H1 (cell line): Measurements from ENCODE around the gene STIM2. TPM values are rescaled to one million over a fixed set of nuclear protein-coding genes. Genes with fewer than 3 reads are reported as not detected.

Experiments
- CTCF ChIA-PET: fragments of 300-600 bp; sonication (Branson Sonifier 250); formaldehyde crosslinking; loops from one replicate; lab custom pipeline; 2021; ENCODE audit not compliant: partially characterized antibody; lab: Charles Lee
- POLR2A ChIA-PET: fragments of 300-600 bp; sonication (Branson Sonifier 250); formaldehyde crosslinking; loops from one replicate; lab custom pipeline; 2021; ENCODE audit warnings: inconsistent platforms; ENCODE audit not compliant: partially characterized antibody; lab: Charles Lee
- DNase-seq, 2 experiments: peaks; one replicate each; pipeline versions ENCODE4 v3.0.0 to v3.0.0-alpha.2; 2010 to 2022; ENCODE audit warnings: low spot score in 2 of 2, low read depth in 1 of 2, mixed read lengths in 1 of 2
- FAIRE-seq: peaks from 2 replicates; lab custom pipeline; 2011; peaks lifted over from hg19 to GRCh38; lab: Jason Lieb, UNC
- H2AFZ ChIP-seq: 2 replicates; pipeline ENCODE4 v1.8.1; 2012; ENCODE audit warnings: low read length, inconsistent platforms
- H2AK5ac ChIP-seq: 2 replicates; pipeline ENCODE4 v1.6.1; 2013; ENCODE audit warnings: low read depth, low read length
- H2BK120ac ChIP-seq: replicated peaks from 2 replicates; pipeline ENCODE3; 2013; ENCODE audit warnings: low read depth, low read length, inconsistent platforms
- H2BK12ac ChIP-seq: 2 replicates; pipeline ENCODE4 v1.6.1; 2013; ENCODE audit warnings: low read depth, low read length
- H2BK15ac ChIP-seq: 2 replicates; pipeline ENCODE4 v1.6.1; 2013; ENCODE audit warnings: low read length
- H2BK20ac ChIP-seq: 2 replicates; pipeline ENCODE4 v1.6.1; 2013; ENCODE audit warnings: low read length
- H2BK5ac ChIP-seq: 2 replicates; pipeline ENCODE4 v1.6.1; 2013; ENCODE audit warnings: low read depth, low read length
- H3K14ac ChIP-seq: 2 replicates; pipeline ENCODE4 v1.6.1; 2013; ENCODE audit warnings: inconsistent platforms; ENCODE audit not compliant: insufficient read length
- H3K18ac ChIP-seq: 2 replicates; pipeline ENCODE4 v1.6.1; 2013; ENCODE audit warnings: low read length; ENCODE audit errors: extremely low read depth
- H3K23ac ChIP-seq: 2 replicates; pipeline ENCODE4 v1.6.1; 2013; ENCODE audit warnings: inconsistent platforms; ENCODE audit not compliant: insufficient read length
- H3K23me2 ChIP-seq: 2 replicates; pipeline ENCODE4 v1.6.1; 2013; ENCODE audit warnings: low read depth, low read length
- H3K27ac ChIP-seq: 2 replicates; pipeline ENCODE4 v1.6.1; 2011; ENCODE audit warnings: low read depth, low read length, inconsistent platforms
- H3K27me3 ChIP-seq, 4 experiments: replicated peaks in 1 of 4; 1 replicate in 1 of 4; 2 replicates in 3 of 4; pipeline versions ENCODE4 v1.6.1 to v1.8.1; 2011 to 2013; ENCODE audit warnings: low read length in 3 of 4, mild to moderate bottlenecking in 3 of 4, inconsistent platforms in 2 of 4, mixed read lengths in 2 of 4, moderate library complexity in 1 of 4; ENCODE audit not compliant: control insufficient read depth in 3 of 4, insufficient read depth in 3 of 4; ENCODE audit errors: extremely low read depth in 1 of 4
- H3K36me3 ChIP-seq, 4 experiments: 2 replicates each; pipeline versions ENCODE4 v1.6.1 to v1.8.1; 2011 to 2013; ENCODE audit warnings: mild to moderate bottlenecking in 4 of 4, low read length in 3 of 4, moderate library complexity in 2 of 4, control low read depth in 1 of 4, inconsistent platforms in 1 of 4; ENCODE audit not compliant: insufficient read depth in 4 of 4, control insufficient read depth in 2 of 4
- H3K4ac ChIP-seq: replicated peaks from 2 replicates; pipeline ENCODE3; 2013; ENCODE audit warnings: low read length, low read depth, mixed read lengths, inconsistent platforms; ENCODE audit not compliant: insufficient read length
- H3K4me1 ChIP-seq, 4 experiments: replicated peaks in 1 of 4; 1 replicate in 1 of 4; 2 replicates in 3 of 4; pipeline versions ENCODE4 v1.6.1 to v1.8.1; 2011 to 2013; ENCODE audit warnings: low read length in 3 of 4, inconsistent platforms in 2 of 4, mixed read lengths in 1 of 4; ENCODE audit not compliant: insufficient read depth in 4 of 4, control insufficient read depth in 3 of 4
- H3K4me2 ChIP-seq, 2 experiments: 2 replicates each; pipeline versions ENCODE4 v1.6.1 to v1.8.1; 2011 to 2013; ENCODE audit warnings: low read depth in 2 of 2, low read length in 2 of 2, control low read depth in 1 of 2, inconsistent platforms in 1 of 2, mild to moderate bottlenecking in 1 of 2; ENCODE audit not compliant: insufficient read depth in 1 of 2
- H3K4me3 ChIP-seq, 4 experiments: fragments of 200-600, 300-600 bp in 1 of 4; sonication (generic), shearing (Covaris generic), sonication (Bioruptor Twin) in 1 of 4; 2 replicates each; pipeline versions ENCODE4 v1.5.1 to v1.8.1; 2011 to 2016; ENCODE audit warnings: low read length in 4 of 4, low read depth in 3 of 4, control low read depth in 2 of 4, inconsistent platforms in 2 of 4, mild to moderate bottlenecking in 2 of 4, mixed read lengths in 1 of 4, moderate library complexity in 1 of 4; ENCODE audit not compliant: insufficient read depth in 2 of 4; ENCODE audit errors: extremely low read depth in 1 of 4
- H3K56ac ChIP-seq: replicated peaks from 2 replicates; pipeline ENCODE3; 2013; ENCODE audit warnings: low read depth, mild to moderate bottlenecking, mixed read lengths, low read length, inconsistent platforms; ENCODE audit not compliant: insufficient read length
- H3K79me1 ChIP-seq: 2 replicates; pipeline ENCODE4 v1.6.1; 2013; ENCODE audit warnings: low read depth, low read length, control low read depth
- H3K79me2 ChIP-seq, 2 experiments: 2 replicates each; pipeline versions ENCODE4 v1.6.1 to v1.8.1; 2012 to 2013; ENCODE audit warnings: low read length in 2 of 2, mild to moderate bottlenecking in 2 of 2, inconsistent platforms in 1 of 2; ENCODE audit not compliant: insufficient read depth in 2 of 2, control insufficient read depth in 1 of 2
- H3K9ac ChIP-seq, 4 experiments: replicated peaks in 1 of 4; 1 replicate in 1 of 4; 2 replicates in 3 of 4; pipeline versions ENCODE4 v1.6.1 to v1.8.1; 2011 to 2013; ENCODE audit warnings: low read depth in 3 of 4, low read length in 3 of 4, control low read depth in 2 of 4, mild to moderate bottlenecking in 2 of 4, moderate library complexity in 2 of 4, inconsistent platforms in 1 of 4; ENCODE audit errors: extremely low read depth in 1 of 4
- H3K9me3 ChIP-seq, 2 experiments: 2 replicates each; pipeline versions ENCODE4 v1.6.1 to v1.8.1; 2012 to 2013; ENCODE audit warnings: mild to moderate bottlenecking in 2 of 2, moderate library complexity in 2 of 2, control low read depth in 1 of 2, inconsistent platforms in 1 of 2, low read depth in 1 of 2, low read length in 1 of 2, mixed read lengths in 1 of 2; ENCODE audit not compliant: insufficient read depth in 2 of 2
- H4K20me1 ChIP-seq, 2 experiments: replicated peaks in 1 of 2; 2 replicates each; pipeline versions ENCODE3 to v1.8.1; 2011 to 2013; ENCODE audit warnings: inconsistent platforms in 2 of 2, low read length in 2 of 2, mild to moderate bottlenecking in 1 of 2; ENCODE audit not compliant: insufficient read depth in 2 of 2, control insufficient read depth in 1 of 2
- H4K5ac ChIP-seq: 2 replicates; pipeline ENCODE4 v1.6.1; 2013; ENCODE audit warnings: low read length, low read depth, mixed read lengths, inconsistent platforms; ENCODE audit not compliant: insufficient read length
- H4K8ac ChIP-seq: 2 replicates; pipeline ENCODE4 v1.8.0; 2013; ENCODE audit warnings: mild to moderate bottlenecking, moderate library complexity, low read length, inconsistent platforms; ENCODE audit not compliant: insufficient read depth; ENCODE audit errors: extremely low read depth
- H4K91ac ChIP-seq: replicated peaks from 2 replicates; pipeline ENCODE3; 2013; ENCODE audit warnings: low read length, mixed read lengths, inconsistent platforms; ENCODE audit not compliant: insufficient read length
- BACH1 ChIP-seq: IDR thresholded peaks from 2 replicates; pipeline ENCODE4 v1.6.1; 2012; ENCODE audit warnings: low read length, improper control_type of control experiment
- HDAC2 ChIP-seq, 2 experiments: fragments of 300-600 bp in 1 of 2; sonication (generic) in 1 of 2; IDR thresholded peaks; 2 replicates each; pipeline ENCODE4 v1.6.1; 2011 to 2012; ENCODE audit warnings: low read depth in 2 of 2, low read length in 2 of 2, mild to moderate bottlenecking in 2 of 2, moderate library complexity in 2 of 2, borderline replicate concordance in 1 of 2, inconsistent platforms in 1 of 2
- HDAC6 ChIP-seq: IDR thresholded peaks from one replicate; pipeline ENCODE4 v1.7.1; 2012; ENCODE audit warnings: low read depth, mild to moderate bottlenecking, inconsistent platforms, low read length, moderate library complexity
- JUND ChIP-seq: IDR thresholded peaks from 2 replicates; pipeline ENCODE4 v1.6.1; 2011; ENCODE audit warnings: mild to moderate bottlenecking, improper control_type of control experiment, low read length
- NRF1 ChIP-seq: IDR thresholded peaks from 2 replicates; pipeline ENCODE4 v1.6.1; 2011; ENCODE audit warnings: mild to moderate bottlenecking, low read depth, low read length, improper control_type of control experiment
- POLR2AphosphoS5 ChIP-seq: IDR thresholded peaks from 2 replicates; pipeline ENCODE4 v1.6.1; 2011; ENCODE audit warnings: low read depth, low read length
- RXRA ChIP-seq: IDR thresholded peaks from 2 replicates; pipeline ENCODE4 v1.6.1; 2011; ENCODE audit warnings: low read depth, mild to moderate bottlenecking, low read length, moderate library complexity; ENCODE audit not compliant: insufficient read depth
- SRF ChIP-seq: IDR thresholded peaks from 2 replicates; pipeline ENCODE4 v1.6.1; 2011; ENCODE audit warnings: mild to moderate bottlenecking, low read depth, low read length, moderate library complexity
- WGBS, 2 experiments: shearing (Covaris generic) in 1 of 2; methylation state at CpG; one replicate each; pipeline versions ENCODE4 v1.1.6 to v1.1.7; 2013 to 2015; ENCODE audit warnings: low lambda C conversion rate in 2 of 2, mixed read lengths in 2 of 2, inconsistent platforms in 1 of 2, low coverage in 1 of 2, missing lambda C conversion rate in 1 of 2; ENCODE audit not compliant: insufficient replicate concordance in 2 of 2, insufficient coverage in 1 of 2, insufficient read length in 1 of 2; ENCODE audit errors: extremely low coverage in 1 of 2, missing lambda C conversion rate in 1 of 2; 5-methylcytosine and 5-hydroxymethylcytosine counted together
- polyA plus RNA-seq, 7 experiments: library from polyadenylated mRNA; depleted of rRNA in 3 of 7; stranded (reverse) in 5 of 7; unstranded in 2 of 7; fragments of >200 nt in 5 of 7; fragments of 200-250 nt in 2 of 7; gene quantifications; 1 replicate in 5 of 7; 2 replicates in 1 of 7; 4 replicates in 1 of 7; pipeline versions ENCODE4 v1.2.1 to v1.2.3, GENCODE V29; 2011 to 2013; ENCODE audit warnings: missing spikeins in 2 of 7, mixed read lengths in 2 of 7
- total RNA-seq: library from RNA; stranded (reverse); fragmentation: NEBNext Ultra II Directional; extraction: Animal tissue kit (Norgen Biotek cat#: 25700); gene quantifications from 2 replicates; pipeline ENCODE4 v1.2.1, GENCODE V29; 2021
- TF ChIP-seq, protein P1 (sequence below): IDR thresholded peaks from 2 replicates; pipeline ENCODE4 v1.6.1; 2011; ENCODE audit warnings: low read depth, mild to moderate bottlenecking, low read length; ENCODE audit not compliant: insufficient read depth
- TF ChIP-seq, protein P2 (sequence below), 3 experiments: IDR thresholded peaks; 1 replicate in 2 of 3; 2 replicates in 1 of 3; pipeline versions ENCODE4 v1.5.1 to v1.6.1; 2011; ENCODE audit warnings: low read length in 3 of 3, mild to moderate bottlenecking in 3 of 3, inconsistent platforms in 2 of 3, low read depth in 1 of 3, moderate library complexity in 1 of 3; ENCODE audit not compliant: insufficient read depth in 1 of 3; ENCODE audit errors: control extremely low read depth in 1 of 3

STIM2 gene
- total and polyA plus RNA-seq, 2 of the 8 experiments (the other 6 are each of a cell fraction or from before 2014, with no cell fraction given) = 22.9 to 23.0 TPM

DNA sequence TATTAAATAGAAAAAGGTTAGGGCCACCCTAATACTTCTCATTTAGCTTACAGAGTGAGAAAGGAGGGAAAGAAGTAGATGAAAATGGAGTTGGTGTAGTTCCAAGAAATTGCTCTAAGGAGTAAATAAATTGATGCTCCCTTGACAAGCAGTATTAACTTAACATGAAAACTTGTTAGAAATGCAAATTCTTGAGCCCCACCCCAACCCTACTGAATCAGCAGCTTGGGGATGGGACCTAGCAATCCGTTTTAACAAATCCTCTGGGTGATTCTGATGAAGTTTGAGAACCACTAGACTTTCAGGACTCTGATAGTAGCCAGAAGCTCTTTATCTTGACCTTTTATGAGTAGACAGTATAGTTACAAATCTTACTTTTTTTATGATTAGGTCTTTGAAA, 74.8 kb downstream of the STIM2 start:
- no peaks in the 10 kb centered on the region for H3K9me3 ChIP-seq
- no peak overlapping the region for H3K4ac ChIP-seq
- no peak overlapping the region for H3K4me3 ChIP-seq
- H3K9ac ChIP-seq = no peak overlapping the region
- no peak overlapping the region for H2BK20ac ChIP-seq
- no peak overlapping the region for H2BK5ac ChIP-seq
- H4K8ac ChIP-seq = no peak overlapping the region
- TF ChIP-seq, protein P1, sequence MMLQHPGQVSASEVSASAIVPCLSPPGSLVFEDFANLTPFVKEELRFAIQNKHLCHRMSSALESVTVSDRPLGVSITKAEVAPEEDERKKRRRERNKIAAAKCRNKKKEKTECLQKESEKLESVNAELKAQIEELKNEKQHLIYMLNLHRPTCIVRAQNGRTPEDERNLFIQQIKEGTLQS = no peak
- no peak for TF ChIP-seq SRF
- no peak for TF ChIP-seq HDAC6
- no peak for TF ChIP-seq HDAC2 (IDR thresholded peaks at IDR 0.05; ENCODE audit: borderline replicate concordance in 1 of 2, low read depth in 2 of 2, low read length in 2 of 2)
- no peak for TF ChIP-seq RXRA
- TF ChIP-seq BACH1 = no peak
- no peak for TF ChIP-seq POLR2AphosphoS5
- no peak for TF ChIP-seq JUND
- no peak for TF ChIP-seq NRF1
- TF ChIP-seq, protein P2, sequence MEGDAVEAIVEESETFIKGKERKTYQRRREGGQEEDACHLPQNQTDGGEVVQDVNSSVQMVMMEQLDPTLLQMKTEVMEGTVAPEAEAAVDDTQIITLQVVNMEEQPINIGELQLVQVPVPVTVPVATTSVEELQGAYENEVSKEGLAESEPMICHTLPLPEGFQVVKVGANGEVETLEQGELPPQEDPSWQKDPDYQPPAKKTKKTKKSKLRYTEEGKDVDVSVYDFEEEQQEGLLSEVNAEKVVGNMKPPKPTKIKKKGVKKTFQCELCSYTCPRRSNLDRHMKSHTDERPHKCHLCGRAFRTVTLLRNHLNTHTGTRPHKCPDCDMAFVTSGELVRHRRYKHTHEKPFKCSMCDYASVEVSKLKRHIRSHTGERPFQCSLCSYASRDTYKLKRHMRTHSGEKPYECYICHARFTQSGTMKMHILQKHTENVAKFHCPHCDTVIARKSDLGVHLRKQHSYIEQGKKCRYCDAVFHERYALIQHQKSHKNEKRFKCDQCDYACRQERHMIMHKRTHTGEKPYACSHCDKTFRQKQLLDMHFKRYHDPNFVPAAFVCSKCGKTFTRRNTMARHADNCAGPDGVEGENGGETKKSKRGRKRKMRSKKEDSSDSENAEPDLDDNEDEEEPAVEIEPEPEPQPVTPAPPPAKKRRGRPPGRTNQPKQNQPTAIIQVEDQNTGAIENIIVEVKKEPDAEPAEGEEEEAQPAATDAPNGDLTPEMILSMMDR (IDR thresholded peaks at IDR 0.05; ENCODE audit: control extremely low read depth in 1 of 3, insufficient read depth in 1 of 3, low read depth in 1 of 3, low read length in 3 of 3) = no peak
- H2BK120ac ChIP-seq = no peak overlapping the region
- no peak overlapping the region for H3K23ac ChIP-seq
- no peak overlapping the region for H2AFZ ChIP-seq
- no peaks in the 10 kb centered on the region for H3K27me3 ChIP-seq
- no peak overlapping the region for H3K18ac ChIP-seq
- no peak overlapping the region for H2AK5ac ChIP-seq
- ChIA-PET POLR2A (no interaction called here), CTCF (interaction anchor here (1.3 kb wide), 1 partner anchor 605 kb away, joined by 3 read pairs; no protein-coding TSS in a partner anchor)
- H2BK15ac ChIP-seq = no peak overlapping the region
- no peaks in the 10 kb centered on the region for H3K79me1 ChIP-seq
- no peaks in the 10 kb centered on the region for H3K23me2 ChIP-seq
- H3K14ac ChIP-seq = no peak overlapping the region
- no peaks in the 10 kb centered on the region for H3K36me3 ChIP-seq
- no peak overlapping the region for H3K56ac ChIP-seq
- H2BK12ac ChIP-seq = no peak overlapping the region
- H4K20me1 ChIP-seq = peaks cover 0 to 2% of the 10 kb centered on the region in 2 experiments
- H3K4me1 ChIP-seq = peaks cover 0 to 9% (median 0%) of the 10 kb centered on the region in 4 experiments; a peak in 1 of 7 replicates
- no peak overlapping the region for H4K5ac ChIP-seq
- no peak overlapping the region for H3K4me2 ChIP-seq
- no peak overlapping the region for H4K91ac ChIP-seq
- WGBS, 2 experiments = 72% methylated on average over 1 of the region's 1 CpG; no CpG with 5 or more reads in 1 of the 2 experiments
- no peak for FAIRE-seq
- H3K79me2 ChIP-seq = no peaks in the 10 kb centered on the region
- H3K27ac ChIP-seq = no peak overlapping the region
- no peak for DNase-seq
